Transverse colon (tissue), 4 donors: ENCODE results near the gene ALKBH5.

Source experiments
- EP300 ChIP-seq: sonication (generic); formaldehyde crosslinking; IDR thresholded peaks from one replicate; pipeline ENCODE4 v1.6.1; 2017; ENCODE audit warnings: antibody characterized with exemption, low read depth
- POLR2A ChIP-seq: fragments of 450-650 bp; IDR thresholded peaks from one replicate; pipeline ENCODE4 v1.6.1; 2016; ENCODE audit warnings: antibody characterized with exemption, mild to moderate bottlenecking, moderate library complexity
- POLR2AphosphoS5 ChIP-seq, 3 donors: sonication (generic); formaldehyde crosslinking; IDR thresholded peaks; one replicate each; pipeline ENCODE4 v1.6.1; 2016; ENCODE audit warnings: antibody characterized with exemption in 3 of 3
- TF ChIP-seq, protein P1 (sequence below), 5 experiments: fragments of 200-600 bp in 3 of 5; fragments of 450-650 bp in 2 of 5; sonication (generic) in 3 of 5; IDR thresholded peaks; 1 replicate in 2 of 5; 2 replicates in 3 of 5; pipeline ENCODE4 v1.5.1; 2016 to 2017; ENCODE audit warnings: antibody characterized with exemption in 5 of 5, inconsistent platforms in 3 of 5, mild to moderate bottlenecking in 2 of 5, moderate library complexity in 1 of 5

DNA sequence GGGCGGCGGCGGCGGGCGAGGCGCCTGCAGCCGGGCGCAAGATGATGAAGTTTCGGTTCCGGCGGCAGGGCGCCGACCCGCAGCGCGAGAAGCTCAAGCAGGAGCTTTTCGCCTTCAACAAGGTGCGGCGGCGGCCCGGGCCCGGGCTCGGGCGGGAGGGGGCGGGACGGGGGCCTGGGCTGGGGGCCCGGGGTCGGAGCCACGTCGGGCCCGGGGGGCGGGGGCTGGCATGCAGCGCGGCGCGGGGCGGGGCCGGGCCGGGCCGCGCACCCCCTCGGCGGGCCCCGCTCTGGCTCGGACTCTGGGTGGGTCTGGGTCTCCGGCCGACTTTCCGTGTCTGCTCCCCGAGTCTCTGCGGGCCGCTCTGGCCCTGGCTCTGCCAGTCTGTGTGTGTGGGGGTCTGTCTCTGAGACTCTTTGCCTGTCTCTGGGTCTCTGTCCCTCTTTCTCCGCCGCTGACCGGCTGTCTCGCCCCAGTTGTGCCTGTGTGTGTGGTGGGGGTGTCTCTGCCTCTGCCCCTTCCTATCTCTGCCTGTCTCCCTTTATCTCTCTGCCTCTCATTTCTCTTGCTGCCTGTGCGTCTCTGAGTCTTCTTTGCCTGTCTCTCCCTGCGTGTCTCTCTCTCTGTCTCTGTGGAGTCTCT lies 42.1 kb downstream of the ALKBH5 start:
- TF ChIP-seq, protein P1, sequence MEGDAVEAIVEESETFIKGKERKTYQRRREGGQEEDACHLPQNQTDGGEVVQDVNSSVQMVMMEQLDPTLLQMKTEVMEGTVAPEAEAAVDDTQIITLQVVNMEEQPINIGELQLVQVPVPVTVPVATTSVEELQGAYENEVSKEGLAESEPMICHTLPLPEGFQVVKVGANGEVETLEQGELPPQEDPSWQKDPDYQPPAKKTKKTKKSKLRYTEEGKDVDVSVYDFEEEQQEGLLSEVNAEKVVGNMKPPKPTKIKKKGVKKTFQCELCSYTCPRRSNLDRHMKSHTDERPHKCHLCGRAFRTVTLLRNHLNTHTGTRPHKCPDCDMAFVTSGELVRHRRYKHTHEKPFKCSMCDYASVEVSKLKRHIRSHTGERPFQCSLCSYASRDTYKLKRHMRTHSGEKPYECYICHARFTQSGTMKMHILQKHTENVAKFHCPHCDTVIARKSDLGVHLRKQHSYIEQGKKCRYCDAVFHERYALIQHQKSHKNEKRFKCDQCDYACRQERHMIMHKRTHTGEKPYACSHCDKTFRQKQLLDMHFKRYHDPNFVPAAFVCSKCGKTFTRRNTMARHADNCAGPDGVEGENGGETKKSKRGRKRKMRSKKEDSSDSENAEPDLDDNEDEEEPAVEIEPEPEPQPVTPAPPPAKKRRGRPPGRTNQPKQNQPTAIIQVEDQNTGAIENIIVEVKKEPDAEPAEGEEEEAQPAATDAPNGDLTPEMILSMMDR (IDR thresholded peaks at IDR 0.05) = no peak
- TF ChIP-seq POLR2A (no peak), POLR2AphosphoS5 (IDR thresholded peaks at IDR 0.05) (no peak), EP300 (no peak)
